ENCODE results near the gene ACTL8. TPM values are rescaled to one million over a fixed set of nuclear protein-coding genes. Genes with fewer than 3 reads are reported as not detected.
A peak's percentile ranks its signal among the peaks of the same experiment; 100 is the strongest.

The ACTL8 gene
- total RNA-seq, 3 donors from 2014 or later: not detected

- no peak overlapping the region for H3K4me3 ChIP-seq
- peaks cover 0 to 18% of the 10 kb centered on the region in 2 donors for H3K27me3 ChIP-seq
- intact Hi-C loops (cut with DNase I; ENCODE audit: low total_unique reads): loop anchor here (5.0 kb wide), 1 partner anchor 1263 kb away; no protein-coding TSS in a partner anchor
- DNase-seq (ENCODE audit: low spot score in 2 of 2): peak in 1 of 2 donors; percentile 30
- TF ChIP-seq POLR2A (IDR thresholded peaks at IDR 0.05) (no peak), POLR2AphosphoS5 (IDR thresholded peaks at IDR 0.05) (no peak), CTCF (IDR thresholded peaks at IDR 0.05) (no peak)
- H3K4me1 ChIP-seq: no peaks in the 10 kb centered on the region
- no peaks in the 10 kb centered on the region for H3K36me3 ChIP-seq
- no peak overlapping the region for H3K27ac ChIP-seq
- no peaks in the 10 kb centered on the region for H3K9me3 ChIP-seq
Measured at GRCh38 chr1:17833661-17834501, 78.7 kb downstream of the ACTL8 start.

- Histone ChIP-seq H3K4me3 (no peak overlapping the region), H3K27ac (no peak overlapping the region), H3K36me3 (no peaks in the 10 kb centered on the region), H3K27me3 (peaks cover 0 to 11% of the 10 kb centered on the region in 2 donors), H3K4me1 (no peaks in the 10 kb centered on the region), H3K9me3 (no peaks in the 10 kb centered on the region)
- TF ChIP-seq POLR2AphosphoS5 (IDR thresholded peaks at IDR 0.05) (no peak), CTCF (IDR thresholded peaks at IDR 0.05) (no peak), POLR2A (IDR thresholded peaks at IDR 0.05) (no peak)
- intact Hi-C loops (cut with DNase I; ENCODE audit: low total_unique reads): loop anchor here (5.0 kb wide), 1 partner anchor 1263 kb away; no protein-coding TSS in a partner anchor
- DNase-seq (ENCODE audit: low spot score in 2 of 2): peak in 1 of 2 donors; percentile 25
Measured at GRCh38 chr1:17834561-17835100, 79.5 kb downstream of the ACTL8 start.

- H3K4me3 ChIP-seq: no peak overlapping the region
- no peak overlapping the region for H3K27ac ChIP-seq
- no peaks in the 10 kb centered on the region for H3K4me1 ChIP-seq
- no peaks in the 10 kb centered on the region for H3K9me3 ChIP-seq
- TF ChIP-seq POLR2AphosphoS5 (IDR thresholded peaks at IDR 0.05) (no peak), CTCF (IDR thresholded peaks at IDR 0.05) (no peak), POLR2A (IDR thresholded peaks at IDR 0.05) (no peak)
- peak in 1 of 2 donors; percentile 12 for DNase-seq (ENCODE audit: low spot score in 2 of 2)
- peaks cover 0 to 4% of the 10 kb centered on the region in 2 donors for H3K27me3 ChIP-seq
- intact Hi-C loops (cut with DNase I; ENCODE audit: low total_unique reads): no loop called here
- H3K36me3 ChIP-seq: no peaks in the 10 kb centered on the region
Measured at GRCh38 chr1:17837233-17838030, 82.3 kb downstream of the ACTL8 start.

GRCh38 chr1:17839641-17840196, 84.6 kb downstream of the ACTL8 start:
- Histone ChIP-seq H3K9me3 (no peaks in the 10 kb centered on the region), H3K27me3 (peaks cover 0 to 23% of the 10 kb centered on the region in 2 donors), H3K27ac (no peak overlapping the region), H3K4me1 (no peaks in the 10 kb centered on the region), H3K4me3 (no peak overlapping the region), H3K36me3 (no peaks in the 10 kb centered on the region)
- DNase-seq (ENCODE audit: low spot score in 2 of 2): no peak
- TF ChIP-seq CTCF (IDR thresholded peaks at IDR 0.05) (no peak), POLR2AphosphoS5 (IDR thresholded peaks at IDR 0.05) (no peak)
- intact Hi-C loops (cut with DNase I; ENCODE audit: low total_unique reads): no loop called here
